ENCODE results near the gene KIAA1958. TPM values are rescaled to one million over a fixed set of nuclear protein-coding genes. Genes with fewer than 3 reads are reported as not detected.

KIAA1958 gene
- total and polyA plus RNA-seq, 2 of the 8 experiments (the other 6 are each of a cell fraction or from before 2014, with no cell fraction given): 11.4 to 43.8 TPM

GRCh38 chr9:112554516-112554915, 67.9 kb downstream of the KIAA1958 start:
- no peak overlapping the region for H3K56ac ChIP-seq (replicated peaks; ENCODE audit: insufficient read length, low read depth, low read length)
- H4K8ac ChIP-seq (ENCODE audit: extremely low read depth, insufficient read depth, low read length): no peak overlapping the region
- peaks cover 0 to 90% of the 10 kb centered on the region in 2 experiments; a peak in 3 of 4 replicates for H3K79me2 ChIP-seq (ENCODE audit: control insufficient read depth in 1 of 2, insufficient read depth in 2 of 2, low read length in 2 of 2)
- H3K14ac ChIP-seq (ENCODE audit: insufficient read length): no peak overlapping the region
- CTCF ChIA-PET (ENCODE audit: partially characterized antibody): interaction anchor here (0.9 to 1.8 kb wide), 3 partner anchors 12 to 68 kb away, joined by 3 to 4 read pairs (median 4); partner anchors contain the start of gene KIAA1958
- H4K91ac ChIP-seq (replicated peaks; ENCODE audit: insufficient read length, low read length): no peak overlapping the region
- no peak overlapping the region for H3K4ac ChIP-seq (replicated peaks; ENCODE audit: insufficient read length, low read depth, low read length)
- no peaks in the 10 kb centered on the region for H3K9me3 ChIP-seq (ENCODE audit: insufficient read depth in 2 of 2, low read depth in 1 of 2, low read length in 1 of 2)
- no peak overlapping the region for H3K4me2 ChIP-seq (ENCODE audit: insufficient read depth in 1 of 2, low read depth in 2 of 2, low read length in 2 of 2)
- no peak overlapping the region for H3K27ac ChIP-seq (ENCODE audit: low read depth, low read length)
- H3K23ac ChIP-seq (ENCODE audit: insufficient read length): no peak overlapping the region
- H2AFZ ChIP-seq (ENCODE audit: low read length): no peak overlapping the region
- no peak overlapping the region for H3K9ac ChIP-seq (replicated peaks in 1 of 4; ENCODE audit: extremely low read depth in 1 of 4, low read depth in 3 of 4, low read length in 3 of 4)
- no peak for FAIRE-seq
- H3K23me2 ChIP-seq (ENCODE audit: low read depth, low read length): no peaks in the 10 kb centered on the region
- H3K4me3 ChIP-seq (ENCODE audit: extremely low read depth in 1 of 4, insufficient read depth in 2 of 4, low read depth in 3 of 4, low read length in 4 of 4): no peak overlapping the region
- WGBS, 2 experiments (ENCODE audit: extremely low coverage in 1 of 2, insufficient coverage in 1 of 2, insufficient read length in 1 of 2, insufficient replicate concordance in 2 of 2, low coverage in 1 of 2, low lambda C conversion rate in 2 of 2, missing lambda C conversion rate in 1 of 2): 100% methylated on average over 1 of the region's 1 CpG; no CpG with 5 or more reads in 1 of the 2 experiments
- H4K5ac ChIP-seq (ENCODE audit: insufficient read length, low read depth, low read length): no peak overlapping the region
- no peak overlapping the region for H2BK15ac ChIP-seq (ENCODE audit: low read length)
- no peak for DNase-seq (ENCODE audit: low read depth in 1 of 2, low spot score in 2 of 2)
- peaks cover 11 to 21% (median 20%) of the 10 kb centered on the region in 4 experiments; a peak in 6 of 7 replicates for H3K4me1 ChIP-seq (replicated peaks in 1 of 4; ENCODE audit: control insufficient read depth in 3 of 4, insufficient read depth in 4 of 4, low read length in 3 of 4)
- H2BK20ac ChIP-seq (ENCODE audit: low read length): no peak overlapping the region
- peaks cover 10% of the 10 kb centered on the region for H3K79me1 ChIP-seq (ENCODE audit: low read depth, low read length)
- peaks cover 12 to 22% of the 10 kb centered on the region in 2 experiments for H4K20me1 ChIP-seq (replicated peaks in 1 of 2; ENCODE audit: control insufficient read depth in 1 of 2, insufficient read depth in 2 of 2, low read length in 2 of 2)
- POLR2A ChIA-PET (ENCODE audit: partially characterized antibody): no interaction called here
- no peak overlapping the region for H2BK120ac ChIP-seq (replicated peaks; ENCODE audit: low read depth, low read length)
- H3K36me3 ChIP-seq (ENCODE audit: control insufficient read depth in 2 of 4, insufficient read depth in 4 of 4, low read length in 3 of 4): no peaks in the 10 kb centered on the region
- H3K18ac ChIP-seq (ENCODE audit: extremely low read depth, low read length): no peak overlapping the region
- H2BK12ac ChIP-seq (ENCODE audit: low read depth, low read length): no peak overlapping the region
- no peak overlapping the region for H2AK5ac ChIP-seq (ENCODE audit: low read depth, low read length)
- H3K27me3 ChIP-seq (replicated peaks in 1 of 4; ENCODE audit: control insufficient read depth in 3 of 4, extremely low read depth in 1 of 4, insufficient read depth in 3 of 4, low read length in 3 of 4): no peaks in the 10 kb centered on the region
- H2BK5ac ChIP-seq (ENCODE audit: low read depth, low read length): no peak overlapping the region
- TF ChIP-seq E2F6 (IDR thresholded peaks at IDR 0.05) (no peak), BACH1 (IDR thresholded peaks at IDR 0.05; ENCODE audit: low read length) (no peak), HDAC6 (IDR thresholded peaks at IDR 0.05; ENCODE audit: low read depth, low read length) (no peak), ASH2L (IDR thresholded peaks at IDR 0.05; ENCODE audit: low read length) (no peak), ATF2 (IDR thresholded peaks at IDR 0.05; ENCODE audit: low read length) (no peak), TAF7 (optimal IDR thresholded peaks at IDR 0.05; ENCODE audit: borderline replicate concordance, low read depth, low read length) (no peak), BCL11A (IDR thresholded peaks at IDR 0.05; ENCODE audit: low read depth in 2 of 2, low read length in 2 of 2) (no peak), KDM5A (IDR thresholded peaks at IDR 0.05; ENCODE audit: low read length) (no peak), SP1 (IDR thresholded peaks at IDR 0.05; ENCODE audit: low read depth, low read length) (no peak)

All from H1 (cell line).